Measurements from ENCODE around the gene HAGH. TPM values are rescaled to one million over a fixed set of nuclear protein-coding genes. Genes with fewer than 3 reads are reported as not detected.

HAGH gene
- total and polyA plus RNA-seq, 10 of the 15 experiments (the other 5 are each of a cell fraction or from before 2014, with no cell fraction given): 2.0 to 50.1 (median 22.4) TPM

DNA sequence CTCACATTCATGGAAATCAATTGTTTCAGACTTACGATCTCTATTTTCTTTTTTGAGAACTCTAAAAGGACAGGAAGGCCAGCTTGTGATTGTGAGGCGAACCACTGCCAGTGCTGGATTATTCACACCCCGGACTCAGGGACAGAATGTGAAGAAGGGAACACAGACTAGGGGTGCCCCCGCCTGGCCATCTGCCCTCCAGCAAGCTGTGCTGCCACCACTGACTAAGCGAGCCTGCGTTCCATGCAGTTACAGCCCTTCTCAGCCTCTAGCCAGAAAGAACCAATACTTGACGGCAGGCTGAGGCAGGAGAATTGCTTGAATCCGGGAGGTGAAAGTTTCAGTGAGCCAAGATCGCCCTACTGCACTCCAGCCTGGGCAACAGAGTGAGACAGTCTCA is 2.8 kb downstream of the HAGH start:
- no TSS peak for BruUV-seq (replicated peaks)
- no peak overlapping the region for H2AFZ ChIP-seq (ENCODE audit: control insufficient read depth, low read depth, low read length)
- H3K4me2 ChIP-seq (ENCODE audit: control insufficient read depth, insufficient read depth): no peak overlapping the region
- no peaks in the 10 kb centered on the region for H3K9me3 ChIP-seq (replicated peaks; ENCODE audit: control insufficient read depth, insufficient read depth, low read length)
- in situ Hi-C loops (cut with MboI) (no loop called here), intact Hi-C loops (cut with micrococcal nuclease; ENCODE audit: unreplicated experiment) (no loop called here)
- H3K9ac ChIP-seq (ENCODE audit: control insufficient read depth, insufficient read depth, low read length): no peak overlapping the region
- ChIA-PET RAD21 (ENCODE audit: unreplicated experiment) (interaction anchor here (1.5 kb wide), 1 partner anchor 41 kb away, joined by 6 read pairs; the partner anchor contains the start of genes NUBP2 and SPSB3), SMC1A (ENCODE audit: uncharacterized antibody, unreplicated experiment) (interaction anchor here (0.8 to 1.6 kb wide), 2 partner anchors 41 to 403 kb away, joined by 3 read pairs; partner anchors contain the start of genes NUBP2 and SPSB3), CTCF (interaction anchor here (1.1 to 1.2 kb wide), 2 partner anchors 43 to 52 kb away, joined by 3 read pairs; no protein-coding TSS in a partner anchor), POLR2A (no interaction called here)
- WGBS (ENCODE audit: insufficient coverage, insufficient replicate concordance, low lambda C conversion rate, missing lambda C conversion rate): 28% methylated on average over 9 of the region's 9 CpGs
- ATAC-seq (peak; percentile 14; the same call in 2 of the 3 replicates), FAIRE-seq (no peak), DNase-seq (ENCODE audit: low read depth, low spot score) (no peak)
- no peaks in the 10 kb centered on the region for H3K4me1 ChIP-seq (ENCODE audit: control insufficient read depth, insufficient read depth, low read length)
- H3K36me3 ChIP-seq (ENCODE audit: control insufficient read depth in 2 of 2, insufficient read depth in 2 of 2, low read length in 1 of 2): no peaks in the 10 kb centered on the region
- H3K27me3 ChIP-seq (replicated peaks in 1 of 2; ENCODE audit: control insufficient read depth in 2 of 2, insufficient read depth in 2 of 2, low read length in 1 of 2): no peaks in the 10 kb centered on the region
- no peak overlapping the region for H3K4me3 ChIP-seq
- H3K79me2 ChIP-seq (ENCODE audit: control insufficient read depth, insufficient read depth, low read length): peaks cover 17% of the 10 kb centered on the region
- TF ChIP-seq, protein P1, sequence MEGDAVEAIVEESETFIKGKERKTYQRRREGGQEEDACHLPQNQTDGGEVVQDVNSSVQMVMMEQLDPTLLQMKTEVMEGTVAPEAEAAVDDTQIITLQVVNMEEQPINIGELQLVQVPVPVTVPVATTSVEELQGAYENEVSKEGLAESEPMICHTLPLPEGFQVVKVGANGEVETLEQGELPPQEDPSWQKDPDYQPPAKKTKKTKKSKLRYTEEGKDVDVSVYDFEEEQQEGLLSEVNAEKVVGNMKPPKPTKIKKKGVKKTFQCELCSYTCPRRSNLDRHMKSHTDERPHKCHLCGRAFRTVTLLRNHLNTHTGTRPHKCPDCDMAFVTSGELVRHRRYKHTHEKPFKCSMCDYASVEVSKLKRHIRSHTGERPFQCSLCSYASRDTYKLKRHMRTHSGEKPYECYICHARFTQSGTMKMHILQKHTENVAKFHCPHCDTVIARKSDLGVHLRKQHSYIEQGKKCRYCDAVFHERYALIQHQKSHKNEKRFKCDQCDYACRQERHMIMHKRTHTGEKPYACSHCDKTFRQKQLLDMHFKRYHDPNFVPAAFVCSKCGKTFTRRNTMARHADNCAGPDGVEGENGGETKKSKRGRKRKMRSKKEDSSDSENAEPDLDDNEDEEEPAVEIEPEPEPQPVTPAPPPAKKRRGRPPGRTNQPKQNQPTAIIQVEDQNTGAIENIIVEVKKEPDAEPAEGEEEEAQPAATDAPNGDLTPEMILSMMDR (IDR thresholded peaks at IDR 0.05 in 2 of 3, conservative IDR thresholded peaks at IDR 0.05 in 1 of 3; ENCODE audit: control insufficient read depth in 2 of 3, extremely low read depth in 1 of 3, insufficient read depth in 1 of 3, low read depth in 3 of 3, low read length in 3 of 3): peak; percentile 27 to 43 (median 43); a peak in 4 of 6 replicates
- TF ChIP-seq NFYA (IDR thresholded peaks at IDR 0.05; ENCODE audit: borderline replicate concordance, low read depth, low read length) (no peak), RAD21 (IDR thresholded peaks at IDR 0.05; ENCODE audit: insufficient read depth, low read depth, low read length) (peak; percentile 28)
- no peaks in the 10 kb centered on the region for H4K20me1 ChIP-seq (ENCODE audit: control insufficient read depth, insufficient read depth)
- H3K27ac ChIP-seq (ENCODE audit: control insufficient read depth, insufficient read depth): no peak overlapping the region

DNA sequence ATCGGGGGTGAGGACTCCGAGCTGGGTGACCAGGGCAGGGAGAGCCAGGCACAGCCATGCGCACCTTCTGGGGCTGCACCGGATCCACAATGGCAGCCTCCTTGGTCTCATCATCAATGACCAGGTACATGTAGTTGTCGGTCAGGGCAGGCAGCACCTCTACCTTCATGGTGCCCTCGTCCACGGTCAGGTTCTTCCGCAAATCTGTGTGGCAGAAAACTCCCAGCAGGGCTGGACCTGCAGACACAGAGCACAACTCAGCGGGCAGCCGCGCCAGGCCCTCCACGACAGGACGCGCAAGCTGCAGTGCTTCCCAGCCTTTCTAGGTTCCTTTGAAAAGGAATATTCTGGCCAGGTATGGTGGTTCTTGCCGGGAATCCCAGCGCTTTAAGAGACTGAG is 3.8 kb downstream of the HAGH start:
- BruUV-seq (replicated peaks): no TSS peak
- in situ Hi-C loops (cut with MboI) (no loop called here), intact Hi-C loops (cut with micrococcal nuclease; ENCODE audit: unreplicated experiment) (no loop called here)
- no peaks in the 10 kb centered on the region for H3K4me1 ChIP-seq (ENCODE audit: control insufficient read depth, insufficient read depth, low read length)
- H3K4me2 ChIP-seq (ENCODE audit: control insufficient read depth, insufficient read depth): no peak overlapping the region
- H3K9ac ChIP-seq (ENCODE audit: control insufficient read depth, insufficient read depth, low read length): no peak overlapping the region
- no peak overlapping the region for H3K27ac ChIP-seq (ENCODE audit: control insufficient read depth, insufficient read depth)
- POLR2A ChIA-PET: interaction anchor here (0.6 kb wide), 1 partner anchor 34 kb away, joined by 8 read pairs; no protein-coding TSS in a partner anchor
- no peak for DNase-seq (ENCODE audit: low read depth, low spot score)
- RAD21 ChIA-PET (ENCODE audit: unreplicated experiment): no interaction called here
- FAIRE-seq: no peak
- no peaks in the 10 kb centered on the region for H3K27me3 ChIP-seq (replicated peaks in 1 of 2; ENCODE audit: control insufficient read depth in 2 of 2, insufficient read depth in 2 of 2, low read length in 1 of 2)
- 89% methylated on average over 16 of the region's 16 CpGs for WGBS (ENCODE audit: insufficient coverage, insufficient replicate concordance, low lambda C conversion rate, missing lambda C conversion rate)
- no peak for ATAC-seq
- no peaks in the 10 kb centered on the region for H3K9me3 ChIP-seq (replicated peaks; ENCODE audit: control insufficient read depth, insufficient read depth, low read length)
- peaks cover 8% of the 10 kb centered on the region for H3K79me2 ChIP-seq (ENCODE audit: control insufficient read depth, insufficient read depth, low read length)
- CTCF ChIA-PET: no interaction called here
- SMC1A ChIA-PET (ENCODE audit: uncharacterized antibody, unreplicated experiment): interaction anchor here (0.8 kb wide), 1 partner anchor 402 kb away, joined by 3 read pairs; no protein-coding TSS in a partner anchor
- H3K36me3 ChIP-seq (ENCODE audit: control insufficient read depth in 2 of 2, insufficient read depth in 2 of 2, low read length in 1 of 2): no peaks in the 10 kb centered on the region
- TF ChIP-seq NR2F1 (conservative IDR thresholded peaks at IDR 0.05): no peak
- TF ChIP-seq JUNB (IDR thresholded peaks at IDR 0.05): no peak
- TF ChIP-seq, protein P2, sequence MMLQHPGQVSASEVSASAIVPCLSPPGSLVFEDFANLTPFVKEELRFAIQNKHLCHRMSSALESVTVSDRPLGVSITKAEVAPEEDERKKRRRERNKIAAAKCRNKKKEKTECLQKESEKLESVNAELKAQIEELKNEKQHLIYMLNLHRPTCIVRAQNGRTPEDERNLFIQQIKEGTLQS (IDR thresholded peaks at IDR 0.05; ENCODE audit: borderline replicate concordance, extremely low read depth, low read depth, low read length): no peak
- H4K20me1 ChIP-seq (ENCODE audit: control insufficient read depth, insufficient read depth): no peaks in the 10 kb centered on the region
- H2AFZ ChIP-seq (ENCODE audit: control insufficient read depth, low read depth, low read length): no peak overlapping the region
- no peak overlapping the region for H3K4me3 ChIP-seq
